Muscle of leg (tissue), 11 donors: ENCODE results near the gene S100A6. TPM values are rescaled to one million over a fixed set of nuclear protein-coding genes. Genes with fewer than 3 reads are reported as not detected.

ENCODE experiments used
- DNase-seq: peaks from one replicate; pipeline ENCODE4 v3.0.0; 2013
- H3K27ac ChIP-seq: one replicate; pipeline ENCODE4 v1.5.1; 2013; ENCODE audit warnings: mild to moderate bottlenecking, low read length, control low read depth
- H3K27me3 ChIP-seq: one replicate; pipeline ENCODE4 v1.6.1; 2013; ENCODE audit warnings: low read length; ENCODE audit not compliant: control insufficient read depth, insufficient read depth
- H3K36me3 ChIP-seq: one replicate; pipeline ENCODE4 v1.6.1; 2013; ENCODE audit warnings: low read length; ENCODE audit not compliant: control insufficient read depth, insufficient read depth
- H3K4me1 ChIP-seq: one replicate; pipeline ENCODE4 v1.6.1; 2013; ENCODE audit warnings: low read length; ENCODE audit not compliant: control insufficient read depth, insufficient read depth
- H3K4me3 ChIP-seq: one replicate; pipeline ENCODE4 v1.5.1; 2013; ENCODE audit warnings: low read length, control low read depth
- H3K9me3 ChIP-seq: replicated peaks from 2 replicates; pipeline ENCODE4 v1.6.1; 2013; ENCODE audit warnings: low read depth, low read length; ENCODE audit not compliant: control insufficient read depth
- WGBS: methylation state at CpG from one replicate; pipeline ENCODE4 v1.1.5; 2013; ENCODE audit warnings: missing lambda C conversion rate; ENCODE audit not compliant: insufficient coverage; 5-methylcytosine and 5-hydroxymethylcytosine counted together
- polyA plus RNA-seq, 8 donors: library from polyadenylated mRNA; unstranded; fragments of 120-200 nt; gene quantifications; one replicate each; pipeline versions ENCODE4 v1.2.1 to v1.2.3, GENCODE V29; 2013; ENCODE audit warnings: inconsistent platforms in 1 of 8, low replicate concordance in 1 of 8; ENCODE audit not compliant: insufficient read length in 8 of 8, insufficient read depth in 1 of 8
- total RNA-seq: library from RNA; stranded (reverse); fragments of 120-200 nt; gene quantifications from one replicate; pipeline ENCODE4 v1.2.4, GENCODE V29; 2013

Gene S100A6
- total and polyA plus RNA-seq, 9 donors: 182 to 415 (median 258) TPM

DNA sequence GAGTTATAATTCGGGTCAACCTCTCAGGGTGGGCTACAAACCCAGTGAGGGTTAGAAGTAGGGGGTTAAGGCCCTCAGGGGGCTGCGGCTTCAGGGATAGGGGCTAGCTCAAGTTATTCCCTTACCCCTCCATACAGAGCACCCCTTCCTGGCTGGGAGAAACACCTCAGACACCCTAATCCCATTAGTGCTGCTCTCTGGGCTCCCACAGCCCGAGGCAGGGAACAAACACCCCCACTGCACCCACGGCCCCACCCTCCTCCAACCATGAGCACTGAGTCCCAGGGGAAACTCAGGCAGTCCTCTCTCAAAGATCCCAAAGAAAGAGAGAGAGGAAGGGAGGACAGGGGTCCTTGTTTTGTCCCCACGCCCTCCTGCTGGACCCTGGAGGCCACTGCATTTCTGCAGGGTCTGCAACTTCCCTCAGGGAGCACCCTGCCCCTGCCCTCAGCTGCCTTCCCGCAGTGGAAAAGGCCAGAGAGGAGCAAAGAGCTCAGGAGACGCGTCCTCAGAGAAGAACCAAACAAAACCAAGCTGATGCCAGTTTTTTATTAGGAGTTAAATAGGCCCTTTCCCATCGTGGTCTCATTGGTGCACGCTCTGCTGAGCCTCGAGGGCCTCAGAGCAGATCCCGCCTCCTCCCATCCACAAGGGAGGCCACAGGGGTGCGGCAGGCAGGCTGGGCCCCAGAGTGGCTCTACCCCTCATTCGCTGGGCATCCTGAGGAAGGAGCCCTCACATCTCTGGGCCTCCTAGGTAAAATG, 11.2 kb upstream of the S100A6 start:
- Histone ChIP-seq H3K27ac (no peak overlapping the region), H3K27me3 (no peaks in the 10 kb centered on the region)
- 52% methylated on average over 4 of the region's 14 CpGs for WGBS

DNA sequence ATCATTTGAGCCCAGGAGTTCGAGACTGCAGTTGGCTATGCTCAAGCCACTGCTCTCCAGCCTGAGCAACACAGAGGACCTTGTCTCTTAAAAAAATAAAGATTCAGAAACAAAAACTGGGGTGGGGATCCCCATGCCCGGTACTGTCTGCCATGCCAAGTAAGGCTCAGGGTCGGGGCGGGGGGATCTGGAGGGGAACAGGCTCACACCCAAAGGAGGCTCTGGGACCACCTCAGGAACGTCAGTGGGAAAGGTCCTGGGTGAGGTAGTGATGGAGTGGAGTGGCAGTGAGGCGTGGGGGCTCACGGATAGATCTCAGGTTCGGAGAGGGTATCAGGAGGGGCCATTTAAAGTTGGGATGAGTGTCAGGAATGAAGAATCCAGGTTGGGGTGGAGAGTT, 10.6 kb upstream of the S100A6 start:
- Histone ChIP-seq H3K9me3 (no peaks in the 10 kb centered on the region), H3K36me3 (peaks cover 11% of the 10 kb centered on the region), H3K27me3 (no peaks in the 10 kb centered on the region), H3K4me3 (peak overlapping the region; percentile 50), H3K27ac (peak overlapping the region; percentile 96), H3K4me1 (peaks cover 91% of the 10 kb centered on the region)
- no peak for DNase-seq
- 63% methylated on average over 8 of the region's 8 CpGs for WGBS

More for the DNA sequence above, 11.2 kb upstream of the S100A6 start:
- Histone ChIP-seq H3K4me3 (peak overlapping the region; percentile 50), H3K4me1 (peaks cover 86% of the 10 kb centered on the region), H3K9me3 (no peaks in the 10 kb centered on the region), H3K36me3 (peaks cover 11% of the 10 kb centered on the region)
- no peak for DNase-seq

DNA sequence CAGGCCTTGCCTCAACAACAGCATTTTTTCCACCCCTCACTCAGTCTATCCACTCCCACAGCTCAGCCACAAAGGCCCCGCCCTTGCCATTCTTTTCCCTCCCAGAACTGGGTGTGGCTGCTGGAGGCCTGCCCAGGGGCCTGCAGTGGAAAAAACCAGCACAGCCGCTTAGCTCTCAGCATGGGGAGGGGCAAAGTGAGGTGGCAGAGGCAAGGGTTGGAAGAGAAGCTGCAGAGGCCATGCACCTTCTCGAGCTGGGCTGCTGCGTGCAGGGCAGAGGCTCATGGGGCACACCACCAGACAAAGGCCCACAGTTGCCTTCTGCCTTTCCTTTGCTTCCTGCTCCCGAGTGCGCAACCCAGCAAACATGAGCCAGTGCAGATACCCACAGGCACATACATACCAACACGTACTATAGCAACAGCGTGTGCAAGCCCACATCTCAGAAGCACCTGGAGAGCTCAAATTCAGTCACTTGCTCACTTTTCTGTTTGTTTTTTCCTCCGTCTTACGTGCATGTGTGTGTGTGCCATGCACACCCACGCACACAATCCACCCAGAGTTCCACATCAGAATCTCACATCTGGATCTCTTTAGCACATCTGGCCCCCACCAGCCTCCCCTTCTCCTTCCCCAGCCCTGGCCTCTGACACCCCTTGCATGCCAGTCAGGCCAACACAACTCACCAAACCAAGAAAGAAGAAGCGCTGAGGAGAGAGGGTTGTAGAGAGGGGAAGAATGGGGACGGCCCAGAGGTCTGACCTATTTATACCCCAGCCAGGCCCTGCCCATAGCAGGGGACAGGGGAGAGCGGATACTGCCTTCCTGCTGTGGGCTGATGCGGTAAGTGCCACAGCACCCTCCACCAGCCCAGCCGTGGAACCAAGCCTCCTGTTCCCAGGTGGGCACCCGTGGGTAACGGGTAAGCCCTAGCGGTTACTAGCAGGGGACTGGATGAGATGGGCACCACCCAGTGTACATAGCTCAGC, 9.6 kb upstream of the S100A6 start, which contains the start of gene S100A4:
Gene S100A4, minus strand, starts transcription at position 740 of the 989 bp plus-strand sequence. CDS start 1,012 bp downstream, outside the sequence.
- Histone ChIP-seq H3K27ac (peak within 1 kb of the TSS; percentile 96), H3K9me3 (no peaks in the 10 kb centered on the region), H3K36me3 (peaks cover 11% of the 10 kb centered on the region), H3K4me3 (peak within 1 kb of the TSS; percentile 50), H3K27me3 (no peaks in the 10 kb centered on the region), H3K4me1 (peaks cover 88% of the 10 kb centered on the region)
- DNase-seq: peak; percentile 97
- 13% methylated on average over 14 of the region's 19 CpGs for WGBS

DNA sequence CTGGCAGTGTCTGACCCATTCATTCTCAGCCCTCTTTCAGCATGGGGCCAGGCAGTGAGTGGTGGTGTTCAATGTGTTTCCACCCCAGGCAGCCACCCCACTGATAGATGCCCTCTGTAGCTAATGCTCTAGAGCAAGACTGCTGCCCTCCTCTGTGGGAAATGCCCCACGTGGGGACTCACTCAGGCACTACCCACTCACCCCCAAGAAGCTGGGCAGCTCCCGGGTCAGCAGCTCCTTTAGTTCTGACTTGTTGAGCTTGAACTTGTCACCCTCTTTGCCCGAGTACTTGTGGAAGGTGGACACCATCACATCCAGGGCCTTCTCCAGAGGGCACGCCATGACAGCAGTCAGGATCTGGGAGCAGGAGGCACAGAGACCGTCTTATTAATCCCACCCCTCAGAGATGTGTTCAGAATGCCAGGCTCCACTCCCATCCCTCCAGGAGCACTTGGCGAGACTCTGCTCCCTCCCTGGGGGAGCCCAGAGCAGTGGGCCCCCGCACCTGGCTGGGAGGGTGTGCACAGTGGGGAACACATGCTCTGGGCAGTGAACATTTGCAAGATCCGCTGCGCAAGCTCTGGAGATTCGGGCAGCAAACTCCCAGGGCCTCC, 8.8 kb upstream of the S100A6 start:
- peaks cover 80% of the 10 kb centered on the region for H3K4me1 ChIP-seq

DNA sequence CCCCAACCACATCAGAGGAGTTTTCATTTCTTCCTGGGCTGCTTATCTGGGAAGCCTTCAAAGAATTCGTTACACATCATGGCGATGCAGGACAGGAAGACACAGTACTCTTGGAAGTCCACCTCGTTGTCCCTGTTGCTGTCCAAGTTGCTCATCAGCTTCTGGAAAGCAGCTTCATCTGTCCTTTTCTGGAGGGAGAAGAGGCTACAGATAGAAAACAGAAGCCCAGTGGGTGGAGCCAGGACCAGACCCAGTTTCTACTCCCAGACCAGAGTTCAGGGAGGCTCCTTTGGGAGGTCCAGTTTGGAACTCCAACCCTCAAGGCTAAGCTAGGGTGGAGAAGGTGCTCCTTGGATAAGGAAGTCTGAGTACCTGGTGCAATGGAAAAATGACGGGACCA, 7.9 kb upstream of the S100A6 start:
- WGBS: 82% methylated on average over 2 of the region's 4 CpGs
- Histone ChIP-seq H3K4me1 (peaks cover 72% of the 10 kb centered on the region), H3K9me3 (no peaks in the 10 kb centered on the region)

More for the DNA sequence above, 8.8 kb upstream of the S100A6 start:
- peak overlapping the region; percentile 50 for H3K4me3 ChIP-seq
- peaks cover 11% of the 10 kb centered on the region for H3K36me3 ChIP-seq
- no peaks in the 10 kb centered on the region for H3K27me3 ChIP-seq
- no peaks in the 10 kb centered on the region for H3K9me3 ChIP-seq
- peak overlapping the region; percentile 96 for H3K27ac ChIP-seq
- DNase-seq: no peak
- WGBS: 29% methylated on average over 5 of the region's 10 CpGs

DNA sequence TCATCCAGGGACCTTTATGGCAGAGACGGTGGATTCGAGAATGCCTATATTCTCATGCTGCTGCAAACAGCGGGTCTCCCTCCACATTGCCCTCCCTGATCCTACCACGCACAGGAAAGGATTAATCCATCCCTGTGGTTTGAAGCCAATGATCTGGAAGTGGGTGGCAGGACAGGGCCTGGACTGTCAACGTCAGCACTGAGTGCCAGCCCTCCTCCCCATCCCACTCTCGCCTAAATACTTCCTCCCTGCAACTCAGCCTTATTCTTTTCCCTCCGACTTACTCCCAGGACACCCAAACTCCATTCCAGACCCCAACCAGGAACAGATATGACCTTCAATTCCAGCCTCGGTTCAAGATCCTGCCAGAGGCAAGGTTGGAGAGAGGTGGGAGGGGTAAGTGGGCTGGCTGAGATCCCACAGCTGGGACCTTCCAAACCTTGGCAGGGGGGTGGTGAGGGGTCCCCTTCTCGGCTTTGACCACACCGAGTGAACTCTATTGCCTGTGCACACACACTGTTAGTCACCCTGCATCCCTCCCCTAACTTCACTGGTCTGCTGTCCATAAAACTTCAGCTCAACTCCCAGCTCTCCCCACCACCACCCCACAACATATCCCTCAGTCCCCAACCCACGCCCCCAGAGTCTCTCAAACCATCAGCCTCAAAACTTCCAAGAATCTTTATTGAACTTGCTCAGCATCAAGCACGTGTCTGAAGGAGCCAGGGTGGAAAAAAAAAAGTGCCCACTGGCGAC, 7.3 kb upstream of the S100A6 start:
- H3K4me1 ChIP-seq: peaks cover 66% of the 10 kb centered on the region
- WGBS: 67% methylated on average over 3 of the region's 13 CpGs
- no peak overlapping the region for H3K27ac ChIP-seq
- no peaks in the 10 kb centered on the region for H3K9me3 ChIP-seq
- H3K4me3 ChIP-seq: no peak overlapping the region
- H3K27me3 ChIP-seq: no peaks in the 10 kb centered on the region
- DNase-seq: no peak
- H3K36me3 ChIP-seq: peaks cover 11% of the 10 kb centered on the region

More for the DNA sequence above, 7.9 kb upstream of the S100A6 start:
- peaks cover 11% of the 10 kb centered on the region for H3K36me3 ChIP-seq
- no peak overlapping the region for H3K27ac ChIP-seq
- DNase-seq: no peak
- H3K4me3 ChIP-seq: no peak overlapping the region
- no peaks in the 10 kb centered on the region for H3K27me3 ChIP-seq

DNA sequence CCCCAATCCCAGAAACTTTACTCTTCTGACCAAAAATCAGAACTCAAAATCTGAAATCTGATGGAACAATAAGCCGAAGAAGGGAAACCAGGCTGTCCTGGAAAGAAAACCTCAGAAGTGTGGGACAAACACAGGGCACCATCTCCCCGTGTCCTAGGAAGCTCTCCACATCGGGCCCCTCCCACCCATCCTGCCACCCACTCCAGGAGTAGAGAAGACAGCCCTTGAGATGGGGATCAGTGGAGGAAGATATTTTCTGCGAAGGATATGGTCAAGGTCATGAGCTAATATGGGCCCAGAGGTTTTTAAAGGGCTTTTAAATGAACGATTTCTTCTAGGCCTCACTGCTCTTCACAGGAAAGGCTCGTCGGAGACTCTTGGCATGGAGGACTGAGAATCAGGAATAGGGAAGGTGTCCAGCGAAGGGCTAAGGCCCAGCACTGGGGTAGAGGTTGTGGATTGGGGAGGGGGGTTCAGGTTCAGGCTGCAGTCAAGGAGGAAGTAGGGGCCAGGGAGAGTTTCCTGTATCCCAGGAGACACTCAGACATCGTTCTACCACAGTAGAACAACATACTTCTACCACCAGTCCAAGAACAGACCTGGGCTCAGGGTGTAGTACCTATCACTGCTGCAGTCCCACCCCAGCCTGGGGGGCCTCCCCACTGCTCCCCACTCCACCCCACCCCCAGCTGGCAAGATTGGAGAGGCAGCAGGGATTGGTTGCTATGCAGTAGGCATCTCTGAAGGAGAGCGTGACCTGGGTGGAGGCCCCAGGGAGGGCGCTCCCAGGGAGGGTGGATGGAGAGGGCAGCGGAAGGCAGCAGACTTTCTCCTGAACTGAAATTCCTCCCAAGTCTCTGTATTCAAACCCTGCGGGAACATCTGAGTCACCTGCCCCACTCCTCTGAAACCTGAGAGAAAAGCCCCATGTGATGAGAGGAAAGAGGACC, 6.1 kb upstream of the S100A6 start:
- Histone ChIP-seq H3K27ac (no peak overlapping the region), H3K9me3 (no peaks in the 10 kb centered on the region), H3K27me3 (no peaks in the 10 kb centered on the region), H3K4me3 (no peak overlapping the region), H3K4me1 (peaks cover 55% of the 10 kb centered on the region), H3K36me3 (peaks cover 11% of the 10 kb centered on the region)
- DNase-seq: no peak
- WGBS: 48% methylated on average over 4 of the region's 13 CpGs

DNA sequence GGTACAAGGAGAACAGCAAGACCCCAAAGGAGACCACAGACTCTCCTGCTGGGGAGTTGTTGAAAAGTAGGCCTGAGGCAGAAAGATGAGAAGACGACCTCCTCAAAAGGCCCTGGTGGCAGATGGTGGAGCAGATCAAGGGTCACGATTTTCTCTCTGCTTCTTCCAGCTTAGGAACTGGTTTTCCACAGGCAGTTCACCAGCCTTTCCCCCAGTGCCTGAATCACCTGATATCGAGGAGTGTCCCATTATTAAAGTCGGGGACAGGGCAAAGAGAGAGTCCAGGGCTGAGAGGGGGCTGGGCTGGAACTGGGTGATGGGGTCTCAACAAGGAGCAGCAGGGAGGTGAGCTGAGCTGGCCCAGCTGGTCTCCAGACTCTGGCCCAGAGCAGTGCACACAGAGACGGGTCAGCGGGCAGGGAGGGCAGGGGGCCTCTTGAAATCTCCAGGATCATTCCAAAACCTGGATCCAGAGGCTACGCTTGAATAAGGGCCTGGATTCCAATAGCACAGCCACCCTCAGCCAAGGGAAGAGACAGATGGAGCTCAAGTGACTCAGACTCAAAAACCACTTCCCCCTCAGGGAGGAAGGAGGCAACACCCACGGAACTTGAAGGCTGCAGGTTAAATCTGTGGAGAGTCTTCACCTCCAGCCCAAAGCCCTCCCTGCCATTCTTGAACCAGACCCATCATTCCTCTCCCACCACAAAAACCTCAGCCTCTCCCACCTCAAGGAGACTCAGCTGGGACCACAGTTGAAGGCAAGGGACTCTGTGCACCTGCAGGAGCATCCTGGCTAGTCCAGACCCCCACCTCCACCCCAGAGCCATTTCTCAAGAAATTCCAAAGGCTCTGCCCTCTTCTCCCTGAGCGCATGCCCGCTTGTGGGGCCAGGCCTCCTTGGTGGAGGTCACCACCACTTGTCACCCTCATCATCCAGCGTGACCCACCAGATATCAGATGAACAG, 4.9 kb upstream of the S100A6 start, which contains the start of gene S100A5:
Gene S100A5, minus strand, starts transcription at position 541 of the 968 bp plus-strand sequence. CDS start 743 bp downstream, outside the sequence.
- WGBS: 61% methylated on average over 8 of the region's 11 CpGs
- DNase-seq: no peak
- H3K4me3 ChIP-seq: no peak within 1 kb of the TSS
- peaks cover 52% of the 10 kb centered on the region for H3K4me1 ChIP-seq
- H3K27ac ChIP-seq: no peak within 1 kb of the TSS
- no peaks in the 10 kb centered on the region for H3K27me3 ChIP-seq
- H3K9me3 ChIP-seq: no peaks in the 10 kb centered on the region
- peaks cover 11% of the 10 kb centered on the region for H3K36me3 ChIP-seq
